Measurements from ENCODE around the gene LUC7L3. TPM values are rescaled to one million over a fixed set of nuclear protein-coding genes. Genes with fewer than 3 reads are reported as not detected.

LUC7L3 gene
- total and polyA plus RNA-seq, 2 of the 13 experiments (the other 11 are each of a cell fraction or from before 2014, with no cell fraction given) = 108 to 120 TPM

- TF ChIP-seq, protein P1, sequence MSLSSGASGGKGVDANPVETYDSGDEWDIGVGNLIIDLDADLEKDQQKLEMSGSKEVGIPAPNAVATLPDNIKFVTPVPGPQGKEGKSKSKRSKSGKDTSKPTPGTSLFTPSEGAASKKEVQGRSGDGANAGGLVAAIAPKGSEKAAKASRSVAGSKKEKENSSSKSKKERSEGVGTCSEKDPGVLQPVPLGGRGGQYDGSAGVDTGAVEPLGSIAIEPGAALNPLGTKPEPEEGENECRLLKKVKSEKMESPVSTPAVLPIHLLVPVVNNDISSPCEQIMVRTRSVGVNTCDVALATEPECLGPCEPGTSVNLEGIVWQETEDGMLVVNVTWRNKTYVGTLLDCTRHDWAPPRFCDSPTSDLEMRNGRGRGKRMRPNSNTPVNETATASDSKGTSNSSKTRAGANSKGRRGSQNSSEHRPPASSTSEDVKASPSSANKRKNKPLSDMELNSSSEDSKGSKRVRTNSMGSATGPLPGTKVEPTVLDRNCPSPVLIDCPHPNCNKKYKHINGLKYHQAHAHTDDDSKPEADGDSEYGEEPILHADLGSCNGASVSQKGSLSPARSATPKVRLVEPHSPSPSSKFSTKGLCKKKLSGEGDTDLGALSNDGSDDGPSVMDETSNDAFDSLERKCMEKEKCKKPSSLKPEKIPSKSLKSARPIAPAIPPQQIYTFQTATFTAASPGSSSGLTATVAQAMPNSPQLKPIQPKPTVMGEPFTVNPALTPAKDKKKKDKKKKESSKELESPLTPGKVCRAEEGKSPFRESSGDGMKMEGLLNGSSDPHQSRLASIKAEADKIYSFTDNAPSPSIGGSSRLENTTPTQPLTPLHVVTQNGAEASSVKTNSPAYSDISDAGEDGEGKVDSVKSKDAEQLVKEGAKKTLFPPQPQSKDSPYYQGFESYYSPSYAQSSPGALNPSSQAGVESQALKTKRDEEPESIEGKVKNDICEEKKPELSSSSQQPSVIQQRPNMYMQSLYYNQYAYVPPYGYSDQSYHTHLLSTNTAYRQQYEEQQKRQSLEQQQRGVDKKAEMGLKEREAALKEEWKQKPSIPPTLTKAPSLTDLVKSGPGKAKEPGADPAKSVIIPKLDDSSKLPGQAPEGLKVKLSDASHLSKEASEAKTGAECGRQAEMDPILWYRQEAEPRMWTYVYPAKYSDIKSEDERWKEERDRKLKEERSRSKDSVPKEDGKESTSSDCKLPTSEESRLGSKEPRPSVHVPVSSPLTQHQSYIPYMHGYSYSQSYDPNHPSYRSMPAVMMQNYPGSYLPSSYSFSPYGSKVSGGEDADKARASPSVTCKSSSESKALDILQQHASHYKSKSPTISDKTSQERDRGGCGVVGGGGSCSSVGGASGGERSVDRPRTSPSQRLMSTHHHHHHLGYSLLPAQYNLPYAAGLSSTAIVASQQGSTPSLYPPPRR (CRISPR knock-in tag; IDR thresholded peaks at IDR 0.05; ENCODE audit: borderline replicate concordance) = peak; percentile 66; the same call in 1 of the 2 replicates
- no peak for TF ChIP-seq ZFP62 (CRISPR knock-in tag; IDR thresholded peaks at IDR 0.05)
- peak; percentile 67 for TF ChIP-seq FOSL2 (CRISPR knock-in tag; IDR thresholded peaks at IDR 0.05)
- TF ChIP-seq NR2F2 (IDR thresholded peaks at IDR 0.05; ENCODE audit: borderline replicate concordance, low read depth) = no peak
- peak; percentile 89; the same call in 1 of the 2 replicates for TF ChIP-seq SOX5 (CRISPR knock-in tag; IDR thresholded peaks at IDR 0.05; ENCODE audit: borderline replicate concordance)
- TF ChIP-seq, protein P2, sequence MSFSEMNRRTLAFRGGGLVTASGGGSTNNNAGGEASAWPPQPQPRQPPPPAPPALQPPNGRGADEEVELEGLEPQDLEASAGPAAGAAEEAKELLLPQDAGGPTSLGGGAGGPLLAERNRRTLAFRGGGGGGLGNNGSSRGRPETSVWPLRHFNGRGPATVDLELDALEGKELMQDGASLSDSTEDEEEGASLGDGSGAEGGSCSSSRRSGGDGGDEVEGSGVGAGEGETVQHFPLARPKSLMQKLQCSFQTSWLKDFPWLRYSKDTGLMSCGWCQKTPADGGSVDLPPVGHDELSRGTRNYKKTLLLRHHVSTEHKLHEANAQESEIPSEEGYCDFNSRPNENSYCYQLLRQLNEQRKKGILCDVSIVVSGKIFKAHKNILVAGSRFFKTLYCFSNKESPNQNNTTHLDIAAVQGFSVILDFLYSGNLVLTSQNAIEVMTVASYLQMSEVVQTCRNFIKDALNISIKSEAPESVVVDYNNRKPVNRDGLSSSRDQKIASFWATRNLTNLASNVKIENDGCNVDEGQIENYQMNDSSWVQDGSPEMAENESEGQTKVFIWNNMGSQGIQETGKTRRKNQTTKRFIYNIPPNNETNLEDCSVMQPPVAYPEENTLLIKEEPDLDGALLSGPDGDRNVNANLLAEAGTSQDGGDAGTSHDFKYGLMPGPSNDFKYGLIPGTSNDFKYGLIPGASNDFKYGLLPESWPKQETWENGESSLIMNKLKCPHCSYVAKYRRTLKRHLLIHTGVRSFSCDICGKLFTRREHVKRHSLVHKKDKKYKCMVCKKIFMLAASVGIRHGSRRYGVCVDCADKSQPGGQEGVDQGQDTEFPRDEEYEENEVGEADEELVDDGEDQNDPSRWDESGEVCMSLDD (CRISPR knock-in tag; IDR thresholded peaks at IDR 0.05; ENCODE audit: borderline replicate concordance) = no peak
- TF ChIP-seq TBL1XR1 (IDR thresholded peaks at IDR 0.05; ENCODE audit: borderline replicate concordance, low read length, partially characterized antibody) = peak; percentile 60
- TF ChIP-seq LCORL (IDR thresholded peaks at IDR 0.05) = no peak
- peak; percentile 17; the same call in 1 of the 2 replicates for TF ChIP-seq LCORL (CRISPR knock-in tag; IDR thresholded peaks at IDR 0.05)
- no peak for TF ChIP-seq ZNF441 (CRISPR knock-in tag; IDR thresholded peaks at IDR 0.05; ENCODE audit: borderline replicate concordance)
- no peak for TF ChIP-seq PBX2 (CRISPR knock-in tag; IDR thresholded peaks at IDR 0.05)
- no peak; the same call in 1 of the 2 replicates for TF ChIP-seq ZNF232 (CRISPR knock-in tag; IDR thresholded peaks at IDR 0.05; ENCODE audit: borderline replicate concordance)
- TF ChIP-seq SMC3 (IDR thresholded peaks at IDR 0.05; ENCODE audit: low read length) = no peak
- TF ChIP-seq ZNF543 (CRISPR knock-in tag; IDR thresholded peaks at IDR 0.05) = peak; percentile 36; the same call in 1 of the 2 replicates
- peak; percentile 91 for TF ChIP-seq HMG20A (CRISPR knock-in tag; IDR thresholded peaks at IDR 0.05; ENCODE audit: borderline replicate concordance)
- TF ChIP-seq ZFP1 (CRISPR knock-in tag; IDR thresholded peaks at IDR 0.05) = peak; percentile 61; the same call in 1 of the 2 replicates
- TF ChIP-seq ZNF468 (CRISPR knock-in tag; IDR thresholded peaks at IDR 0.05) = no peak
- TF ChIP-seq SOX6 (IDR thresholded peaks at IDR 0.05) = no peak
- TF ChIP-seq SOX6 (CRISPR knock-in tag; IDR thresholded peaks at IDR 0.05) = peak; percentile 89
- 0 out of 2 replicates have a peak, but pooled peaks have one; percentile 52 for TF ChIP-seq SMAD3 (CRISPR knock-in tag; IDR thresholded peaks at IDR 0.05)
- no peak for TF ChIP-seq ISX (CRISPR knock-in tag; conservative IDR thresholded peaks at IDR 0.05)
- TF ChIP-seq, protein P3, sequence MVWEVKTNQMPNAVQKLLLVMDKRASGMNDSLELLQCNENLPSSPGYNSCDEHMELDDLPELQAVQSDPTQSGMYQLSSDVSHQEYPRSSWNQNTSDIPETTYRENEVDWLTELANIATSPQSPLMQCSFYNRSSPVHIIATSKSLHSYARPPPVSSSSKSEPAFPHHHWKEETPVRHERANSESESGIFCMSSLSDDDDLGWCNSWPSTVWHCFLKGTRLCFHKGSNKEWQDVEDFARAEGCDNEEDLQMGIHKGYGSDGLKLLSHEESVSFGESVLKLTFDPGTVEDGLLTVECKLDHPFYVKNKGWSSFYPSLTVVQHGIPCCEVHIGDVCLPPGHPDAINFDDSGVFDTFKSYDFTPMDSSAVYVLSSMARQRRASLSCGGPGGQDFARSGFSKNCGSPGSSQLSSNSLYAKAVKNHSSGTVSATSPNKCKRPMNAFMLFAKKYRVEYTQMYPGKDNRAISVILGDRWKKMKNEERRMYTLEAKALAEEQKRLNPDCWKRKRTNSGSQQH (CRISPR knock-in tag; IDR thresholded peaks at IDR 0.05; ENCODE audit: low read depth) = no peak
Measured at GRCh38 chr17:50693036-50693682, 26.2 kb upstream of the LUC7L3 start (continued).
